Coronary artery (tissue), 2 donors: Measurements from ENCODE around the gene HMGCR.

Experiments used
- DNase-seq: peaks from one replicate; pipeline ENCODE4 v3.0.0-alpha.2; 2017; ENCODE audit warnings: low spot score
- H3K27ac ChIP-seq, 2 donors: fragments of 200-600 bp; sonication (generic); one replicate each; pipeline ENCODE4 v1.5.1; 2016 to 2019
- H3K4me3 ChIP-seq: fragments of 200-600 bp; sonication (generic); 2 replicates; pipeline ENCODE4 v1.5.1; 2016; ENCODE audit warnings: mild to moderate bottlenecking, moderate library complexity
- CTCF ChIP-seq: fragments of 200-600 bp; sonication (generic); IDR thresholded peaks from one replicate; pipeline ENCODE4 v1.5.1; 2019; ENCODE audit warnings: antibody characterized with exemption

HMGCR gene

GRCh38 chr5:75367401-75367800 lies 30.4 kb downstream of the HMGCR start:
- TF ChIP-seq CTCF = no peak
- Histone ChIP-seq H3K27ac (no peak overlapping the region), H3K4me3 (no peak overlapping the region)
- DNase-seq = no peak

- no peak overlapping the region for H3K4me3 ChIP-seq
- no peak overlapping the region for H3K27ac ChIP-seq
- DNase-seq = no peak
- TF ChIP-seq CTCF = no peak
Measured at GRCh38 chr5:75368391-75368790, 31.4 kb downstream of the HMGCR start.

- no peak overlapping the region for H3K27ac ChIP-seq
- no peak for DNase-seq
- TF ChIP-seq CTCF = no peak
- no peak overlapping the region for H3K4me3 ChIP-seq
Measured at GRCh38 chr5:75373862-75374261, 36.8 kb downstream of the HMGCR start.

GRCh38 chr5:75374394-75374814 lies 37.4 kb downstream of the HMGCR start:
- H3K4me3 ChIP-seq = no peak overlapping the region
- no peak for TF ChIP-seq CTCF
- DNase-seq = no peak
- H3K27ac ChIP-seq = no peak overlapping the region

DNA sequence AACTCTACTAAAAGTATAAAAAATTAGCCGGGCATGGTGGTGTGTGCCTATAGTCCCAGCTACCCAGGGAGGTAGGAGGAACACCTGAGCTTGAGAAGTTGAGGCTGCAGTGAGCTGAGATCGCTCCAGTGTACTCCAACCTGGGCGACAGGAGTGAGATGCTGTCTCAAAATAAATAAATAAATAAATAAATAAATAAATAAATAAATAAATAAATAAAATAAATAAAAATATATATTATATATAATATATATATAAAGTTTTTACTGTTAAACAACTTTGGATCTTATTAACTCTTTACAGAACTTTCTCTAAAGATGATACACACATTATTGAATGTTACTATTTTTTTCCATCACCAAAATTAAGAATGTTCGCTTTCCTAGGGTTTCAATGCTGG lies 38.4 kb downstream of the HMGCR start:
- no peak overlapping the region for H3K27ac ChIP-seq
- no peak overlapping the region for H3K4me3 ChIP-seq
- TF ChIP-seq CTCF = no peak
- DNase-seq = no peak

DNA sequence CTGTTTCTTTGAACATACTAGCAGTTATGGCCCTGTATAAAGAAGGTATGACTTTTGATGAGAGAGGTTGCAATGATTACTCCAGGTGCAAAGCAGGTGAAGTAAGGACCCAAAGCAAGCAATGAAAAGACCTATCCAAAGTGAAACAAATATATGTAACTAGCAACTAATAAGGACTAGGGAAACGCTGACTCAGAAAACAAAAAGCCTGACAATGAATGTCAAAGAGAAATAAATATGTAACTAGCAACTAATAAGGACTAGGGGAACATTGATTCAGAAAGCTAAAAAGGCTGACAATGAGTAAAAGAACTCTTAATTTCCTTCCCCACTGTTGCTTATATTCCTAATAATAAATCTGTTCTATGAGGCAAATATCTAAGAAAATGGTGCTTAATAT lies 43.1 kb downstream of the HMGCR start:
- Histone ChIP-seq H3K27ac (no peak overlapping the region), H3K4me3 (no peak overlapping the region)
- no peak for DNase-seq
- TF ChIP-seq CTCF = no peak

DNA sequence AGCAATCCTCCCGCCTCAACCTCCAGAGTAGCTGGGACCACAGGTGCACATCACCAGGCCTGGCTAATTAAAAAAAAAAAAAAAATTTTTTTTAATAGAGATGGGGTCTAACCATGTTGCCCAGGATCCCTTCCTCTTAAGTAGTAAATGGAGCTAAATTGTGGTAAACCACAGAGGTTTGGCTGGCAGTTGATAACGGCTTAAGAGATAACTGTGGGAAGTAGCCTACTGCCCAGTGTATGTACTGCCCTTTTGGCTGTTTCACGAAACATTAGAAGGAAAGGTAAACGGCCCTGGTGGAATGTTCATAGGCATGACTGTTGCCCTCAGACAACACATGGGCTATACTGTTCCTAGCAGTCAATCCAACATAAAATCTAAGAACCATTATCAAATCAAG lies 44.4 kb downstream of the HMGCR start:
- no peak for DNase-seq
- TF ChIP-seq CTCF = no peak
- Histone ChIP-seq H3K4me3 (no peak overlapping the region), H3K27ac (no peak overlapping the region)
